DMS 273 (cell line): ENCODE data around the gene TAS1R2.

ENCODE experiments used
- DNase-seq: peaks from one replicate; lab custom pipeline; 2025; ENCODE audit not compliant: unreplicated experiment; lab: John Stamatoyannopoulos, UW

The TAS1R2 gene

DNA sequence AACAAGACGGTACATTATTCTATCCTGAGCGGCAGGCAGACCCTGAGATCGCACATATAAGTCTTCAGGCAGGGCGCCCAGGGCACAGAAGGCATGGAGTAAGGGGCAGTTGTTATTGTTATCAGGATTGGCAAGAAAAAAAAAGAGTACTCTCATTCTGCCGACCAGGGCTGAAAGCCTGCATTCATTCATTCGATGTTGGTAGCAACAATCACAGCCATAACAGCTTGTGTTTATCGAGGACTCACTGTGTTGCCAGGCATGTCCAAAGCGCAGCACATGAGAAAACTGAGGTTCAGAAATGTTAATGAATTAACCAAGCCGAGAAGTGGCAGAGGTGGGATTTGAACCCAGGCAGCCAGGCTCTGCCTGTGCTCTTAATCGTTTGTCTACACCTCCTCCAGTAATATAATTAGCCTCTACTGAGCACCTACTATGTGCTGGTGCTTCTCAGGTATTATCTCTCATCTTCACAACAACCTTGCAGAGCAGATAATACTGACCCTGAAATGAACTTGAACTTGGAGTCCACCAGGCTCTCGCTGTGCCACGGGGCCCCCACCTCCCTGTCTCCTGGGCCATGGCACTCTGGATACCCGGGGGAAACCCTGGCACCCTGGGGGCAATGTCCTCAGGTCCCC lies 56.2 kb downstream of the TAS1R2 start:
- DNase-seq = no peak

- DNase-seq = no peak
These were observed 57.2 kb downstream of the TAS1R2 start for GRCh38 chr1:18802231-18802630.

GRCh38 chr1:18800258-18800657 lies 59.2 kb downstream of the TAS1R2 start:
- DNase-seq = no peak

- DNase-seq = no peak
These were observed 60.0 kb downstream of the TAS1R2 start for GRCh38 chr1:18799454-18799853.

DNA sequence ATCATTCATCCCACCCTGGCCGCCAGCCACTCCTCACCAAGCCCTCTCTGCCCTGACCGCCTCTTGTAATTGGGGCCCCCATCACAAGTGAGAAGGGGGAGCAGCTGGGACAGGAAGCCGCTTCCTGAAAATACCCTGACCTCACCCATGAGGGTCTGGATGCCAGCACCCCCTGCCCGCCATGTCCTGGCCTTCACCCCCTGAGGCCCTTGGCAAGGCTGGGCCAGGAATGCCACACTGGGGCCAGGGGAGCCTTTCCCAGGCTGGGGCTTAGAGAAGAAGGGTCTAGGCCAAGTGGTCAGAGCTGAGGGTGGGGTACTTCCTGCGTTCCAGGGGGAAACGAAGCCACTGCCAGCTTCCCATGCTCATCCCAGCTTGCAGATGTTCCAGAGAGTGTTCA lies 60.5 kb downstream of the TAS1R2 start:
- DNase-seq = no peak

DNA sequence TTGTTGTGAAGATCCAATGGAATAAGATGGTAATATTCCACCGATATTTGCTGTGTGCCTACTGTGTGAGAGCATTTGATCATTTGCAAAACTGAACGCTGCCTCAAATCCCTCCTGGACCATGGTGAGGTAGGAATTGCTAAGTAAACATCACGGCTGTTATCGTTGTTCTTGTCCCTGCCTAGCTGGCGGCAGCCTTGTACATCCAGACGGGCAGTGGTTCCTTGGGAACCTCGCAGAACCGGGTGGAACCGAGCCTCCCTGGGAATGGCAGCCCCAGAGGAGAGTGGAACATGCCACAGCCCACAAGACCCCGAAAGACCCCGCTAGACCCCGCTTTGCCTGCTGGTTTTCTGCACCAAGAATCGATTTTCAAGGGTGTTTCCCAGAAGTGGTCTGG lies 60.9 kb downstream of the TAS1R2 start:
- no peak for DNase-seq

DNA sequence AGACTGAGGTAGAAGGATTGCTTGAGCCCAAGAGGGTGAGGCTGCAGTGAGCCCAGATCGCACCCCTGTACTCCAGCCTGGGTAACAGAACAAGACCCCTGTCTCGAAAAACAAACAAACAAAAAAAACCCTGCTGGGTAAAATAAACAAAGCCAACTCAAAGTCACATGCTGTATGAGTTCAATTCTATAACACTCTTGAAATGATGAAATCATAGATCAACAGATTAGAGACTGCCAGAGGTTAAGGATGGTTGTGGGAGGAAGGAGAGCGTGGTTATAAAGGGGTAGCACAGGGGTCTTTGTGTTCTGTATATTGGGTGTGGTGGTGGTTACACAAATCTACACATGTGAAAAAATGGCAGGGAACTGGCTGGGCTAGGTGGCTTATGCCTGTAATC lies 62.5 kb downstream of the TAS1R2 start:
- DNase-seq = no peak

GRCh38 chr1:18795002-18795689 lies 64.3 kb downstream of the TAS1R2 start:
- DNase-seq = no peak

DNA sequence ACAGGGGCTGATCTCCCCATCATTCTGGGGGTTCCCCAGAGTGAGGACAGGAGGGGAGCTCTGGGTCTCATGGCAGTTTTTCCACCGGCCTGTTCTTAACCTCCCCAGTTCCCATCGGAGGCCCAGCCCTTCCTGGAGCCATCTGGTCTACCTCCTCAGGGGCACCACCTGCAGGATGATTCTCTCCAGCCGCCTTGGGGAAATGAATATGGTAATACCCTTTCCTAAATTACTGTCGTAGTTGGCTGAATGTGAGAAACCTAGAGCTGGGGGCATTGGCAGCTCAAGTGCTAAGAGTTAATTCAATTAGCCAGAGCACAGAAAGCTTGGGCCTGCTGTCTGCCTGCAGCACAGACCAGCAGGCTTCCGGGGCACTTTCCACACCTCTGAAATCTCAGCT lies 64.9 kb downstream of the TAS1R2 start:
- peak; percentile 76 for DNase-seq

- no peak for DNase-seq
These were observed 65.4 kb downstream of the TAS1R2 start for GRCh38 chr1:18794051-18794450.

- DNase-seq = no peak
These were observed 66.3 kb downstream of the TAS1R2 start for GRCh38 chr1:18793164-18793563.

- no peak for DNase-seq
These were observed 66.7 kb downstream of the TAS1R2 start for GRCh38 chr1:18792747-18793146.
